Gastroesophageal sphincter (tissue), 4 donors: Measurements from ENCODE around the gene OR2T6. TPM values are rescaled to one million over a fixed set of nuclear protein-coding genes. Genes with fewer than 3 reads are reported as not detected.
"Not testable (repeated sequence)": the region's sequence is repeated elsewhere in the genome, so short reads cannot be mapped to it uniquely, and the experiment has no call there.

ENCODE experiments used
- ATAC-seq: fragments of 150-250 bp; one replicate; pipeline ENCODE4 v1.9.1; 2016; ENCODE audit warnings: mild to moderate bottlenecking, moderate library complexity
- H3K27ac ChIP-seq, 4 donors: fragments of 200-600 bp; sonication (generic) in 3 of 4; 1 replicate in 3 of 4; 2 replicates in 1 of 4; pipeline ENCODE4 v1.5.1; 2016 to 2019
- H3K27me3 ChIP-seq: fragments of 200-600 bp; sonication (generic); one replicate; pipeline ENCODE4 v1.5.1; 2019
- H3K36me3 ChIP-seq, 2 donors: fragments of 200-600 bp; sonication (generic); one replicate each; pipeline ENCODE4 v1.5.1; 2019; ENCODE audit warnings: control low read depth in 1 of 2
- H3K4me1 ChIP-seq, 3 donors: fragments of 200-600 bp; sonication (generic); 1 replicate in 2 of 3; 2 replicates in 1 of 3; pipeline ENCODE4 v1.5.1; 2016 to 2019; ENCODE audit warnings: control low read depth in 2 of 3
- H3K4me3 ChIP-seq, 2 donors: fragments of 200-600 bp; sonication (generic); one replicate each; pipeline ENCODE4 v1.5.1; 2019; ENCODE audit warnings: mild to moderate bottlenecking in 1 of 2, moderate library complexity in 1 of 2
- H3K9me3 ChIP-seq, 3 donors: fragments of 200-600 bp; sonication (generic); one replicate each; pipeline ENCODE4 v1.5.1; 2017 to 2019; ENCODE audit warnings: control low read depth in 2 of 3
- WGBS, 2 donors: methylation state at CpG; one replicate each; pipeline ENCODE4 v1.1.5; 2018; ENCODE audit warnings: low coverage in 1 of 2; 5-methylcytosine and 5-hydroxymethylcytosine counted together
- total RNA-seq, 4 donors: library from RNA; depleted of rRNA; stranded (reverse); fragments of >200 nt; gene quantifications; one replicate each; pipeline ENCODE4 v1.1.0, GENCODE V29; 2016

The OR2T6 gene
- total RNA-seq, 4 donors from 2014 or later: 0.04 TPM; not detected in 3

DNA sequence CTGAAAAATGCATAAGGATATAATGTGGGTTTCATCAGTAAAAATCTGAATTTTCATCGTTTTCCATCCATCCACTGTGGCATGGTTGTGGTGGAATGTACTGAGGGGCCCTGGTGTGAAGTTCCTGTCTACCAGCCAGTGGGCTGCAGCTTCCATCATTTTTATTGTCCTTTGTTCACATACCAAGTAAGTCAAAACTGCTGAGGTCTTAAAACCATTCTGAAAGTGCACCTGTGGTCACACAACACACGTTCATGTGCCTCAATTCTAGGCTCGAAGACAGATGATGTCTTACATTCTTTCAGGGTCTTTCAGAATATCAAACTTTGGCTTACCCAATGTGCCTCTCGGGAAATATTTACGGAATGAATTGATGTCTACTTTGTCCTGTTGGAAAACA is 63.7 kb downstream of the OR2T6 start:
- ATAC-seq, H3K27ac ChIP-seq, H3K4me3 ChIP-seq, H3K9me3 ChIP-seq, H3K4me1 ChIP-seq, H3K36me3 ChIP-seq, H3K27me3 ChIP-seq: not testable (repeated sequence)
- 33 to 65% methylated on average over 3 to 5 of the region's 5 CpGs for WGBS, 2 donors

Other genes starting within 250 kb of the OR2T6 start
- not detected for gene OR2M5, start 230.6 kb upstream of the OR2T6 start, total RNA-seq
- not detected for gene OR2M2, start 200.9 kb upstream of the OR2T6 start, total RNA-seq
- not detected for gene OR2M3, start 178.5 kb upstream of the OR2T6 start, total RNA-seq
- gene OR2M4, start 144.3 kb upstream of the OR2T6 start, total RNA-seq: under 1 TPM in 2 of 4 donors, not detected in 2; 0.05 to 0.50 TPM
- not detected for gene OR2T33, start 97.8 kb upstream of the OR2T6 start, total RNA-seq
- gene OR2T12, start 72.3 kb upstream of the OR2T6 start, total RNA-seq: not detected
- not detected for gene OR2M7, start 51.2 kb upstream of the OR2T6 start, total RNA-seq
- not detected for gene OR14C36, start 27.0 kb upstream of the OR2T6 start, total RNA-seq
- not detected for gene OR2T4, start 14.1 kb upstream of the OR2T6 start, total RNA-seq
- not detected for gene OR2T1, start 27.3 kb downstream of the OR2T6 start, total RNA-seq
- not detected for gene OR2T2, start 69.9 kb downstream of the OR2T6 start, total RNA-seq
- gene OR2T3, start 97.6 kb downstream of the OR2T6 start, total RNA-seq: not detected
- gene OR2T5, start 112.8 kb downstream of the OR2T6 start, total RNA-seq: not detected
- under 1 TPM in 1 of 4 donors, not detected in 3; 0.08 TPM for gene OR2G6, start 132.3 kb downstream of the OR2T6 start, total RNA-seq
- gene OR2T29, start 187.0 kb downstream of the OR2T6 start, total RNA-seq: not detected
- not detected for gene OR2T34, start 199.0 kb downstream of the OR2T6 start, total RNA-seq
- gene OR2T10, start 222.0 kb downstream of the OR2T6 start, total RNA-seq: not detected